K562 (cell line): ENCODE measurements around the gene PTPRG. TPM values are rescaled to one million over a fixed set of nuclear protein-coding genes. Genes with fewer than 3 reads are reported as not detected.

Source experiments
- ATAC-seq: fragments of 200-7000 bp; cut with Tn5 transposase; 3 replicates; pipeline ENCODE4 v1.9.1; 2020; ENCODE audit warnings: moderate library complexity
- BruUV-seq: library from RNA; stranded (reverse); fragments of 400-500 nt; replicated peaks from 2 replicates; lab custom pipeline; 2021; lab: Mats Ljungman, UMichigan
- CTCF ChIA-PET: fragments of 300-600 bp; formaldehyde crosslinking; extraction: SDS; loops from one replicate; lab custom pipeline; 2021; ENCODE audit warnings: low intra/inter-chr PET ratio; lab: Yijun Ruan, JAX
- POLR2A ChIA-PET: fragments of 300-600, 350-650 bp; sonication (Branson Sonifier 250); formaldehyde crosslinking; extraction: SDS; loops from one replicate; lab custom pipeline; 2021; ENCODE audit warnings: antibody characterized with exemption, inconsistent platforms; lab: Yijun Ruan, JAX
- DNase-seq, 4 experiments: peaks; one replicate each; pipeline versions ENCODE4 v3.0.0 to v3.0.0-alpha.2; 2011 to 2018; ENCODE audit warnings: low spot score in 3 of 4, mixed read lengths in 3 of 4; ENCODE audit errors: extremely low read depth in 1 of 4
- FAIRE-seq: peaks from 2 replicates; lab custom pipeline; 2011; peaks lifted over from hg19 to GRCh38; lab: Jason Lieb, UNC
- H2AFZ ChIP-seq: 2 replicates; pipeline ENCODE4 v1.6.0; 2011; ENCODE audit warnings: low read depth, low read length, control low read depth, inconsistent platforms
- H3K27ac ChIP-seq: fragments of 200-600 bp; 3 replicates; pipeline ENCODE4 v1.8.0; 2011; ENCODE audit warnings: low read depth, mild to moderate bottlenecking, control low read depth, inconsistent platforms, low read length, moderate library complexity, mixed read lengths; ENCODE audit errors: extremely low read depth
- H3K27me3 ChIP-seq, 2 experiments: fragments of 300-600 bp in 1 of 2; 2 replicates in 1 of 2; 3 replicates in 1 of 2; pipeline versions ENCODE4 v1.6.0 to v1.8.0; 2011; ENCODE audit warnings: inconsistent platforms in 2 of 2, low read length in 2 of 2, mild to moderate bottlenecking in 1 of 2, mixed read lengths in 1 of 2, moderate library complexity in 1 of 2; ENCODE audit not compliant: control insufficient read depth in 2 of 2, insufficient read depth in 2 of 2
- H3K36me3 ChIP-seq: fragments of 300-600 bp; 3 replicates; pipeline ENCODE4 v1.8.0; 2011; ENCODE audit warnings: mild to moderate bottlenecking, low read length, inconsistent platforms; ENCODE audit not compliant: control insufficient read depth, insufficient read depth
- H3K4me1 ChIP-seq, 2 experiments: fragments of 200-600 bp in 1 of 2; replicated peaks in 1 of 2; 2 replicates in 1 of 2; 3 replicates in 1 of 2; pipeline versions ENCODE4 v1.5.1 to v1.8.0; 2011; ENCODE audit warnings: inconsistent platforms in 2 of 2, low read length in 2 of 2, mild to moderate bottlenecking in 1 of 2, mixed read lengths in 1 of 2, moderate library complexity in 1 of 2; ENCODE audit not compliant: control insufficient read depth in 2 of 2, insufficient read depth in 2 of 2
- H3K4me2 ChIP-seq: 2 replicates; pipeline ENCODE4 v1.6.1; 2011; ENCODE audit warnings: low read length, control low read depth, inconsistent platforms, mixed read lengths; ENCODE audit not compliant: insufficient read depth
- H3K4me3 ChIP-seq: fragments of 200-600 bp; sonication (generic), shearing (Covaris generic); 2 replicates; pipeline ENCODE4 v1.5.1; 2016; ENCODE audit warnings: control low read depth, inconsistent platforms
- H3K79me2 ChIP-seq: fragments of 200-600 bp; 3 replicates; pipeline ENCODE4 v1.8.0; 2011; ENCODE audit warnings: low read length, inconsistent platforms; ENCODE audit not compliant: control insufficient read depth, insufficient read depth
- H3K9ac ChIP-seq, 2 experiments: 2 replicates each; pipeline versions ENCODE4 v1.6.0 to v1.6.1; 2011; ENCODE audit warnings: low read depth in 2 of 2, low read length in 2 of 2, control low read depth in 1 of 2, inconsistent platforms in 1 of 2, mild to moderate bottlenecking in 1 of 2, mixed read lengths in 1 of 2; ENCODE audit not compliant: insufficient read depth in 1 of 2
- H3K9me1 ChIP-seq: one replicate; pipeline ENCODE4 v1.6.0; 2011; ENCODE audit warnings: inconsistent platforms, mild to moderate bottlenecking, low read length, moderate library complexity; ENCODE audit not compliant: control insufficient read depth, insufficient read depth
- H3K9me3 ChIP-seq: replicated peaks from 2 replicates; pipeline ENCODE4 v1.5.1; 2011; ENCODE audit warnings: low read depth, low read length, inconsistent platforms; ENCODE audit not compliant: control insufficient read depth, insufficient read depth
- H4K20me1 ChIP-seq: replicated peaks from 2 replicates; pipeline ENCODE4 v1.6.1; 2011; ENCODE audit warnings: low read length, inconsistent platforms, mixed read lengths; ENCODE audit not compliant: control insufficient read depth, insufficient read depth
- CSDE1 ChIP-seq, 2 experiments: fragments of 450-650 bp; IDR thresholded peaks; 2 replicates each; pipeline ENCODE4 v1.6.1; 2016; ENCODE audit warnings: mild to moderate bottlenecking in 1 of 2
- ERF ChIP-seq: fragments of 450-650 bp; formaldehyde crosslinking; IDR thresholded peaks from 2 replicates; pipeline ENCODE4 v1.4.0; 2020; ENCODE audit warnings: mild to moderate bottlenecking, mixed read lengths
- GABPA ChIP-seq: fragments of 200-800 bp; sonication (Bioruptor generic); conservative IDR thresholded peaks from 2 replicates; pipeline ENCODE4 v1.6.1; 2016; ENCODE audit warnings: low read depth, missing genetic modification characterization, missing compliant biosample characterization
- LEF1 ChIP-seq: fragments of 450-650 bp; IDR thresholded peaks from 2 replicates; pipeline ENCODE4 v1.6.1; 2016; ENCODE audit warnings: mild to moderate bottlenecking
- MBD1 ChIP-seq: fragments of 250-450 bp; sonication (Bioruptor Pico); IDR thresholded peaks from 2 replicates; pipeline ENCODE4 v1.8.0; 2022; ENCODE audit warnings: inconsistent platforms
- MYNN ChIP-seq, 2 experiments: sonication (generic); formaldehyde crosslinking in 1 of 2; IDR thresholded peaks; 2 replicates each; pipeline versions ENCODE4 v1.5.0 to v1.6.1; 2016 to 2020; ENCODE audit warnings: antibody characterized with exemption in 1 of 2, missing genetic modification reagents in 1 of 2
- RAD51 ChIP-seq: fragments of 450-650 bp; IDR thresholded peaks from 2 replicates; pipeline ENCODE4 v1.7.1; 2016; ENCODE audit warnings: low read depth, mild to moderate bottlenecking, borderline replicate concordance
- SIN3A ChIP-seq, 2 experiments: fragments of 150-350 bp in 1 of 2; IDR thresholded peaks; 2 replicates each; pipeline ENCODE4 v1.6.1; 2011 to 2016; ENCODE audit warnings: borderline replicate concordance in 2 of 2, low read depth in 2 of 2, low read length in 2 of 2, mild to moderate bottlenecking in 2 of 2, moderate library complexity in 2 of 2; ENCODE audit not compliant: control insufficient read depth in 1 of 2
- SRSF3 ChIP-seq: fragments of 200-400 bp; formaldehyde crosslinking; IDR thresholded peaks from 2 replicates; pipeline ENCODE4 v1.6.1; 2016; ENCODE audit warnings: mild to moderate bottlenecking, low read length, moderate library complexity; ENCODE audit not compliant: insufficient read depth
- TSHZ1 ChIP-seq: fragments of 250-450 bp; sonication (Bioruptor Pico); IDR thresholded peaks from 2 replicates; pipeline ENCODE4 v1.4.0; 2020; ENCODE audit warnings: mild to moderate bottlenecking, moderate library complexity
- ZEB2 ChIP-seq: fragments of 450-650 bp; IDR thresholded peaks from 2 replicates; pipeline ENCODE4 v1.6.1; 2016
- ZNF282 ChIP-seq: sonication (generic); formaldehyde crosslinking; IDR thresholded peaks from 2 replicates; pipeline ENCODE4 v1.8.1; 2023; ENCODE audit warnings: missing genetic modification reagents
- ZNF583 ChIP-seq: fragments of 250-450 bp; sonication (Bioruptor Pico); IDR thresholded peaks from 2 replicates; pipeline ENCODE4 v1.4.0; 2020
- WGBS: fragments of 100-300 bp; shearing (Covaris generic); methylation state at CpG from one replicate; pipeline ENCODE4 v1.1.6; 2016; ENCODE audit warnings: low coverage, mixed read lengths; ENCODE audit not compliant: insufficient coverage; ENCODE audit errors: missing lambda C conversion rate; 5-methylcytosine and 5-hydroxymethylcytosine counted together
- in situ Hi-C: fragments of 300-500 bp; cut with MboI; formaldehyde crosslinking; loops from 4 replicates; pipeline ENCODE4 v1.15.0; 2018; ENCODE audit warnings: inconsistent platforms, mixed read lengths
- intact Hi-C: fragments of 100-400 bp; cut with micrococcal nuclease; formaldehyde crosslinking; loops from 2 replicates; pipeline ENCODE4 v1.14.2; 2022
- polyA plus RNA-seq, 8 experiments: library from polyadenylated mRNA; depleted of rRNA in 4 of 8; stranded (reverse) in 5 of 8; unstranded in 3 of 8; fragments of >200 nt; fragmentation: Nextera tagmentation in 2 of 8; fragmentation: Illumina TruSeq in 1 of 8; extraction: Ambion mirVana in 2 of 8; extraction: Trizol in 1 of 8; gene quantifications; 2 replicates each; pipeline versions ENCODE4 v1.2.1 to v1.2.3, GENCODE V29; 2011 to 2014; ENCODE audit warnings: inconsistent platforms in 1 of 8, missing spikeins in 1 of 8
- total RNA-seq, 7 experiments: library from RNA; depleted of rRNA in 6 of 7; stranded (reverse); fragments of >200 nt in 6 of 7; fragmentation: Illumina TruSeq in 2 of 7; extraction: Trizol in 2 of 7; gene quantifications; 2 replicates each; pipeline versions ENCODE4 v1.2.1 to v1.2.3, GENCODE V29; 2011 to 2021; ENCODE audit warnings: low replicate concordance in 1 of 7
- TF ChIP-seq, protein P1 (sequence below): fragments of 450-650 bp; formaldehyde crosslinking; IDR thresholded peaks from 2 replicates; pipeline ENCODE4 v1.4.0; 2020; ENCODE audit warnings: mild to moderate bottlenecking, moderate library complexity

Gene PTPRG
- total and polyA plus RNA-seq, 9 of the 15 experiments (the other 6 are each of a cell fraction or from before 2014, with no cell fraction given) = 0.16 TPM; not detected in 8

DNA sequence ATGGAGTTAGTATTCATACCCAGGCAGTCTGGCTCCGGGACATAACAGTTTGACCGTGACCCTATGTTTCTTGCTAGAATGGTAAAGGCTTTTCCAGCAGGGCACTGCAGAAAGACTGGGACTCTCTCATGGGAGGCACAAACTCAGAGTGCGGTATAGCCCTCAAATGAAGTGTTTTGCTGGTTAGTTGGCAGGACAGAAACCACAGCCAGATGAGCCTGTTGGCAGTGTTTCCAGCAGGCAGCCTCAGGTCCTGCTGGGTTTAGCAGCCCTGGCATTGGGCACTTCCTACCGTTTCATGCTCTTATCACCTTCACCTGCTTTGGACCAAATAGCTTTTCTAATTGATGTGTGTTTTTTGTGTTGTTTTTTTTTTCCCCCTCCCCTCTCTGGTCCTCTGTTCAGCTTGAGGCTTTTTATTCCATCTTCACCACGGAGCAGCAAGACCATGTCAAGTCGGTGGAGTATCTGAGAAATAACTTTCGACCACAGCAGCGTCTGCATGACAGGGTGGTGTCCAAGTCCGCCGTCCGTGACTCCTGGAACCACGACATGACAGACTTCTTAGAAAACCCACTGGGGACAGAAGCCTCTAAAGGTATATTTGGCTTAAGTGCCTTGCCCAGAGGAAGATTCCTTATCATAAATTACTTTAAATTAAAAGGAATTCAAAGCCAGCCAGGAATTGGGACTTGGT is 606.3 kb downstream of the PTPRG start (continued):
- TF ChIP-seq GABPA (tag) = no peak
- no peak for TF ChIP-seq RAD51
- TF ChIP-seq ZNF583 (CRISPR knock-in tag) = no peak
- TF ChIP-seq, all 486 proteins: peak for 0

GRCh38 chr3:62168356-62168755 is 607.0 kb downstream of the PTPRG start:
- DNase-seq = no peak
- H3K27me3 ChIP-seq = peaks cover 0 to 6% of the 10 kb centered on the region in 2 experiments; a peak in 1 of 5 replicates
- H3K36me3 ChIP-seq = no peaks in the 10 kb centered on the region
- ChIA-PET CTCF (no interaction called here), POLR2A (no interaction called here)
- no peak overlapping the region for H3K4me3 ChIP-seq
- no peak overlapping the region for H3K4me2 ChIP-seq
- no peaks in the 10 kb centered on the region for H3K9me3 ChIP-seq
- BruUV-seq = no TSS peak
- H2AFZ ChIP-seq = no peak overlapping the region
- no peaks in the 10 kb centered on the region for H4K20me1 ChIP-seq
- FAIRE-seq = no peak
- no peak overlapping the region for H3K9ac ChIP-seq
- WGBS = 0% methylated on average over 3 of the region's 3 CpGs
- no peaks in the 10 kb centered on the region for H3K9me1 ChIP-seq
- H3K4me1 ChIP-seq = no peaks in the 10 kb centered on the region
- intact Hi-C loops (no loop called here), in situ Hi-C loops (no loop called here)
- H3K27ac ChIP-seq = no peak overlapping the region
- H3K79me2 ChIP-seq = no peaks in the 10 kb centered on the region
- ATAC-seq = no peak
- no peak for TF ChIP-seq SRSF3
- no peak for TF ChIP-seq ZNF282
- no peak for TF ChIP-seq ERF
- TF ChIP-seq MYNN (IDR thresholded peaks at IDR 0.05) = no peak
- TF ChIP-seq MYNN (CRISPR knock-in tag; IDR thresholded peaks at IDR 0.05) = no peak
- TF ChIP-seq TSHZ1 = no peak
- TF ChIP-seq SIN3A (IDR thresholded peaks at IDR 0.05; ENCODE audit: borderline replicate concordance in 2 of 2, control insufficient read depth in 1 of 2, low read depth in 2 of 2, low read length in 2 of 2) = no peak
- TF ChIP-seq, protein P1, sequence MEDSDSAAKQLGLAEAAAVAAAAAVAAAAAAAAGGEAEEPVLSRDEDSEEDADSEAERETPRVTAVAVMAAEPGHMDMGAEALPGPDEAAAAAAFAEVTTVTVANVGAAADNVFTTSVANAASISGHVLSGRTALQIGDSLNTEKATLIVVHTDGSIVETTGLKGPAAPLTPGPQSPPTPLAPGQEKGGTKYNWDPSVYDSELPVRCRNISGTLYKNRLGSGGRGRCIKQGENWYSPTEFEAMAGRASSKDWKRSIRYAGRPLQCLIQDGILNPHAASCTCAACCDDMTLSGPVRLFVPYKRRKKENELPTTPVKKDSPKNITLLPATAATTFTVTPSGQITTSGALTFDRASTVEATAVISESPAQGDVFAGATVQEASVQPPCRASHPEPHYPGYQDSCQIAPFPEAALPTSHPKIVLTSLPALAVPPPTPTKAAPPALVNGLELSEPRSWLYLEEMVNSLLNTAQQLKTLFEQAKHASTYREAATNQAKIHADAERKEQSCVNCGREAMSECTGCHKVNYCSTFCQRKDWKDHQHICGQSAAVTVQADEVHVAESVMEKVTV (CRISPR knock-in tag) = no peak
- TF ChIP-seq LEF1 = no peak
- no peak for TF ChIP-seq ZEB2
- no peak for TF ChIP-seq CSDE1 (IDR thresholded peaks at IDR 0.05)
- TF ChIP-seq MBD1 (CRISPR knock-in tag) = no peak
